Activated CD8-positive, alpha-beta T cell treated with anti-CD3 and anti-CD28 coated beads for 36 hours (primary cell): ENCODE measurements around the gene NCAN. TPM values are rescaled to one million over a fixed set of nuclear protein-coding genes. Genes with fewer than 3 reads are reported as not detected.

ENCODE experiments used
- ATAC-seq: fragments of 200-7000 bp; cut with Tn5 transposase; one replicate; pipeline ENCODE4 v1.10.0; 2021; ENCODE audit warnings: mild to moderate bottlenecking, moderate library complexity
- CTCF ChIA-PET: fragments of 350-600 bp; sonication (Branson Sonifier 250); formaldehyde crosslinking; loops from one replicate; lab custom pipeline; 2021; ENCODE audit warnings: antibody characterized with exemption; lab: Charles Lee
- POLR2A ChIA-PET: fragments of 350-600 bp; sonication (Branson Sonifier 250); formaldehyde crosslinking; loops from one replicate; lab custom pipeline; 2021; ENCODE audit warnings: antibody characterized with exemption; lab: Charles Lee
- DNase-seq: peaks from one replicate; pipeline ENCODE4 v3.0.0-alpha.2; 2020
- H3K27ac Mint-ChIP-seq: one replicate; pipeline ENCODE4 v1.8.0; 2021; ENCODE audit warnings: mild to moderate bottlenecking, mixed read lengths
- H3K27me3 Mint-ChIP-seq: one replicate; pipeline ENCODE4 v1.8.0; 2021; ENCODE audit warnings: mixed read lengths
- H3K36me3 Mint-ChIP-seq: one replicate; pipeline ENCODE4 v1.8.0; 2021; ENCODE audit warnings: low read depth, mixed read lengths
- H3K4me1 Mint-ChIP-seq: one replicate; pipeline ENCODE4 v1.8.0; 2021; ENCODE audit warnings: low read depth, mixed read lengths
- H3K4me3 Mint-ChIP-seq: one replicate; pipeline ENCODE4 v1.8.0; 2021; ENCODE audit warnings: mild to moderate bottlenecking, moderate library complexity, mixed read lengths
- H3K9me3 Mint-ChIP-seq: one replicate; pipeline ENCODE4 v1.8.0; 2021; ENCODE audit warnings: mixed read lengths
- intact Hi-C: fragments of 100-400 bp; cut with micrococcal nuclease; formaldehyde crosslinking; loops from one replicate; pipeline ENCODE4 v1.10.0; 2022
- total RNA-seq, 2 experiments: library from RNA; stranded (reverse); gene quantifications; one replicate each; pipeline ENCODE4 v1.2.3, GENCODE V29; 2021
- TF ChIP-seq, protein P1 (sequence below): fragments of 200-600 bp; IDR thresholded peaks from one replicate; pipeline ENCODE4 v1.8.0; 2022; ENCODE audit warnings: antibody characterized with exemption, mild to moderate bottlenecking

Gene NCAN
- total RNA-seq, 2 experiments from 2014 or later = not detected

DNA sequence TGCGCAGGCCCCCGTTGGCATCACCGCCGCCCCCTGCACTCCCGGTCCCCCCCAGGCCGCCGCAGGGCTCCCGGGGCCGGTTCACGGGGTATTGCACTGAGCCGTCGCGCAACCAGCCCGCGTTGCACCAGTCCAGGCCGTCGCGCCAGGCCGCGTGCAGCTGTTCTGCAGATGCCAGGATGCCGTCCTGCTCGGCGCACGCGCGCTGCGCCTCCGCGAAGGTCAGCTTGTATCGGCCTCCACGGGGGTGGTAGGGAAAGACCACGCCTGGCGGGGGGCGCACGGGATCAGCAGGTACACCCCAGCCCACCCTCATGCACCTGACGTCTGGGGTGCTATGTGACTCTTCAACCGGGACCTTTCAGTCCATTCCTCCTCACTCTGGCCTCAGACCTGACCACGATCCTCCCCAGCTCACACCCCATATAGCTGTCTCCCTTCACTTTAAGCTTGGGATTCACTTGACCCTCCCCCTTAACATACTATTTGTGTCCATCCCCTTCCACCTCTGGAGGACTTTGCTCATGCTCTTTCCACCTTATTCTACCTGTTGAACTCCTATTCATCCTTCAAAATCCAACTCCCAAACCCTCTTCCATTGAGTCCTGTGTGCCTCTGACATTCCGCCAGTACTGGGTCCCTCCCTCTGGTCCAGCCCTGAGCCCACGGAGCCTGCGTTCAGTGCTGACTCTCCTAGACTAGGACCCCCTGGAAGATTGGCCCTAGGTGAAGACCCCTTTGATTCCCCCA is 47.0 kb downstream of the NCAN start:
- intact Hi-C loops = no loop called here

DNA sequence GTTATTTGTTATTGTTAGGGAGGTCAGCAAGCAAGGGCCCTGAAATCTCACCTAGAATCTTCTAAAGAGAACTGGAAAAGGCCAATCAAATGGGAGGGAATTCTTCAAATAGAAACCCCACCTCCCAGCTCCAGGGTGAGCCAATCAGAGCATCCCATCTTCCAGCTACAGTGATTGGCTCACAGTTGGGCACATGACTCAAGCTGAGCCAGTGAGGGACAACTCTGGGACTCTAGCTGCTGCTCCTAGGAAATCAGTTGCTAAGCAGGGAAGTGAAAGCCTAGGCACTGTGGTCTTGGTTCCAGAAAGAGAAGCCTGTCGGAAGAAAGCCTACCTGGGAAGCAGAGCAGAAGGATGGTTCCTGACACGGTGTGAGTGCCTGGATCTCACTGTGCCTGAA is 48.0 kb downstream of the NCAN start:
- CTCF ChIA-PET = no interaction called here
- peaks cover 51% of the 10 kb centered on the region for H3K27me3 Mint-ChIP-seq
- TF ChIP-seq, protein P1, sequence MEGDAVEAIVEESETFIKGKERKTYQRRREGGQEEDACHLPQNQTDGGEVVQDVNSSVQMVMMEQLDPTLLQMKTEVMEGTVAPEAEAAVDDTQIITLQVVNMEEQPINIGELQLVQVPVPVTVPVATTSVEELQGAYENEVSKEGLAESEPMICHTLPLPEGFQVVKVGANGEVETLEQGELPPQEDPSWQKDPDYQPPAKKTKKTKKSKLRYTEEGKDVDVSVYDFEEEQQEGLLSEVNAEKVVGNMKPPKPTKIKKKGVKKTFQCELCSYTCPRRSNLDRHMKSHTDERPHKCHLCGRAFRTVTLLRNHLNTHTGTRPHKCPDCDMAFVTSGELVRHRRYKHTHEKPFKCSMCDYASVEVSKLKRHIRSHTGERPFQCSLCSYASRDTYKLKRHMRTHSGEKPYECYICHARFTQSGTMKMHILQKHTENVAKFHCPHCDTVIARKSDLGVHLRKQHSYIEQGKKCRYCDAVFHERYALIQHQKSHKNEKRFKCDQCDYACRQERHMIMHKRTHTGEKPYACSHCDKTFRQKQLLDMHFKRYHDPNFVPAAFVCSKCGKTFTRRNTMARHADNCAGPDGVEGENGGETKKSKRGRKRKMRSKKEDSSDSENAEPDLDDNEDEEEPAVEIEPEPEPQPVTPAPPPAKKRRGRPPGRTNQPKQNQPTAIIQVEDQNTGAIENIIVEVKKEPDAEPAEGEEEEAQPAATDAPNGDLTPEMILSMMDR = no peak
- no peaks in the 10 kb centered on the region for H3K9me3 Mint-ChIP-seq
- H3K36me3 Mint-ChIP-seq = no peaks in the 10 kb centered on the region
- POLR2A ChIA-PET = no interaction called here
- intact Hi-C loops = no loop called here
- no peak overlapping the region for H3K4me3 Mint-ChIP-seq
- no peak overlapping the region for H3K27ac Mint-ChIP-seq
- H3K4me1 Mint-ChIP-seq = peaks cover 10% of the 10 kb centered on the region
- ATAC-seq (no peak), DNase-seq (no peak)

More for the DNA sequence above, 47.0 kb downstream of the NCAN start:
- DNase-seq (no peak), ATAC-seq (no peak)
- no peaks in the 10 kb centered on the region for H3K36me3 Mint-ChIP-seq
- H3K9me3 Mint-ChIP-seq = no peaks in the 10 kb centered on the region
- no peak overlapping the region for H3K27ac Mint-ChIP-seq
- H3K4me3 Mint-ChIP-seq = no peak overlapping the region
- ChIA-PET CTCF (no interaction called here), POLR2A (no interaction called here)
- H3K27me3 Mint-ChIP-seq = peaks cover 50% of the 10 kb centered on the region
- H3K4me1 Mint-ChIP-seq = peaks cover 10% of the 10 kb centered on the region
- TF ChIP-seq, protein P1 = no peak

GRCh38 chr19:19260417-19261214 is 48.9 kb downstream of the NCAN start:
- no peaks in the 10 kb centered on the region for H3K9me3 Mint-ChIP-seq

GRCh38 chr19:19261350-19262189 is 49.8 kb downstream of the NCAN start:
- Mint-ChIP-seq H3K27me3 (peaks cover 43% of the 10 kb centered on the region), H3K4me1 (peaks cover 10% of the 10 kb centered on the region), H3K27ac (no peak overlapping the region), H3K4me3 (no peak overlapping the region), H3K36me3 (no peaks in the 10 kb centered on the region), H3K9me3 (no peaks in the 10 kb centered on the region)
- intact Hi-C loops = no loop called here
- peak; percentile 43 for ATAC-seq
- ChIA-PET CTCF (interaction anchor here (0.9 kb wide), 1 partner anchor 87 kb away, joined by 3 read pairs; no protein-coding TSS in a partner anchor), POLR2A (no interaction called here)
- DNase-seq = peak; percentile 32
- TF ChIP-seq, protein P1 = no peak

More at GRCh38 chr19:19260417-19261214, 48.9 kb downstream of the NCAN start:
- intact Hi-C loops = no loop called here
- ATAC-seq (peak; percentile 15), DNase-seq (no peak)
- CTCF ChIA-PET = interaction anchor here (0.6 kb wide), 1 partner anchor 139 kb away, joined by 3 read pairs; no protein-coding TSS in a partner anchor
- H3K36me3 Mint-ChIP-seq = no peaks in the 10 kb centered on the region
- no peak overlapping the region for H3K27ac Mint-ChIP-seq
- peaks cover 49% of the 10 kb centered on the region for H3K27me3 Mint-ChIP-seq
- no peak overlapping the region for H3K4me3 Mint-ChIP-seq
- TF ChIP-seq, protein P1 = no peak
- POLR2A ChIA-PET = no interaction called here
- H3K4me1 Mint-ChIP-seq = peaks cover 10% of the 10 kb centered on the region
